ENCODE results near the gene ADRB1. TPM values are rescaled to one million over a fixed set of nuclear protein-coding genes. Genes with fewer than 3 reads are reported as not detected.

ADRB1 gene
- total and polyA plus RNA-seq, 2 of the 4 experiments (the other 2 are of a cell fraction) = not detected

DNA sequence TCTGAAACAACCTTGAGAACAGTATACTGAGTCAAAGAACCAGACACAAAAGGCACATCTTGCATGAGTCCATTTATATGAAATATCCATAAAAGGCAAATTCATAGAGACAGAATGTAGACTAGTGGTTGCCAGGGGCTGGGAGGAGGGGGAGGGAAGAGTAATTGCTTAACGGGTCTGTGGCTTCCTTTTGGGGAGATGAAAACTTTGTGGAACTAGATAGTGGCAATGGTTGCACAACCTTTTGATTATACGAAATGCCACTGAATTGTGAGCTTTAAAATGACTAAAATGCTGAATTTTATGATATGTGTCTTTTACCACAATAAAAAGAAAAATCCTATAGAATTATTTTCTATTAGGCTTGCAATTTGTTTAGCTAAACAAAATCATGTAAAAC, 16.8 kb downstream of the ADRB1 start:
- H3K14ac ChIP-seq (replicated peaks; ENCODE audit: low read depth, low read length) = no peak overlapping the region
- DNase-seq (no peak), ATAC-seq (ENCODE audit: low read depth) (no peak)
- no peak overlapping the region for H3K9ac ChIP-seq (ENCODE audit: low read depth, low read length)
- no peak overlapping the region for H2BK120ac ChIP-seq (ENCODE audit: low read depth, low read length)
- no peak overlapping the region for H3K4me2 ChIP-seq (ENCODE audit: low read depth, low read length)
- no peaks in the 10 kb centered on the region for H3K9me1 ChIP-seq (ENCODE audit: insufficient read depth, low read length)
- no peaks in the 10 kb centered on the region for H3K4me1 ChIP-seq (ENCODE audit: control insufficient read depth, insufficient read depth, low read length)
- H3K23ac ChIP-seq (ENCODE audit: low read depth, low read length) = no peak overlapping the region
- no peaks in the 10 kb centered on the region for H4K20me1 ChIP-seq (ENCODE audit: insufficient read depth, low read length)
- H3K56ac ChIP-seq (ENCODE audit: extremely low read depth, insufficient read depth, low read length) = no peak overlapping the region
- H3K27ac ChIP-seq (ENCODE audit: insufficient read depth, low read length) = no peak overlapping the region
- H3K79me1 ChIP-seq (ENCODE audit: low read depth in 1 of 2, low read length in 2 of 2) = no peaks in the 10 kb centered on the region
- CTCF ChIA-PET = interaction anchor here (1.1 kb wide), 1 partner anchor 8 kb away, joined by 3 read pairs; no protein-coding TSS in a partner anchor
- no peak overlapping the region for H3K18ac ChIP-seq (ENCODE audit: low read depth, low read length)
- no peak overlapping the region for H2BK20ac ChIP-seq (ENCODE audit: low read depth, low read length)
- dilution Hi-C loops (cut with HindIII; ENCODE audit: low sequenced_read_pairs, unreplicated experiment) = no loop called here
- intact Hi-C loops (cut with micrococcal nuclease) = no loop called here
- H4K91ac ChIP-seq (ENCODE audit: insufficient read depth, low read depth, low read length) = no peak overlapping the region
- no TSS peak for BruUV-seq (replicated peaks)
- H2BK15ac ChIP-seq (ENCODE audit: low read depth, low read length) = no peak overlapping the region
- peaks cover 17% of the 10 kb centered on the region for H3K27me3 ChIP-seq (ENCODE audit: control insufficient read depth, insufficient read depth, low read length)
- in situ Hi-C loops (cut with MboI; ENCODE audit: low sequenced_read_pairs) = no loop called here
- no peak overlapping the region for H3K4me3 ChIP-seq (ENCODE audit: insufficient read depth, low read depth, low read length)
- no peak overlapping the region for H2BK5ac ChIP-seq (ENCODE audit: low read depth, low read length, poor library complexity, severe bottlenecking)
- no peak overlapping the region for H4K8ac ChIP-seq (ENCODE audit: low read depth in 2 of 2, low read length in 2 of 2)
- H3K4ac ChIP-seq (ENCODE audit: low read depth, low read length) = no peak overlapping the region
- POLR2A ChIA-PET (ENCODE audit: unreplicated experiment) = no interaction called here
- no peak overlapping the region for H2AFZ ChIP-seq (replicated peaks; ENCODE audit: low read length, poor library complexity)
- H4K5ac ChIP-seq (ENCODE audit: low read depth, low read length) = no peak overlapping the region
- no peaks in the 10 kb centered on the region for H3K36me3 ChIP-seq (ENCODE audit: control insufficient read depth, insufficient read depth, low read length)
- no peak overlapping the region for H2AK5ac ChIP-seq (ENCODE audit: low read depth, low read length)
- WGBS, 2 experiments (ENCODE audit: extremely low coverage in 2 of 2, insufficient read length in 1 of 2) = no CpG with 5 or more reads among the region's 2 CpGs
- H3K9me3 ChIP-seq (ENCODE audit: control insufficient read depth, insufficient read depth, low read length) = no peaks in the 10 kb centered on the region
- TF ChIP-seq POLR2A (IDR thresholded peaks at IDR 0.05; ENCODE audit: low read depth, low read length) = no peak
- no peak for TF ChIP-seq MAZ (IDR thresholded peaks at IDR 0.05; ENCODE audit: borderline replicate concordance, low read depth, low read length)
- TF ChIP-seq MXI1 (IDR thresholded peaks at IDR 0.05; ENCODE audit: borderline replicate concordance, low read depth, low read length) = no peak
- no peak for TF ChIP-seq CHD1 (IDR thresholded peaks at IDR 0.05; ENCODE audit: low read depth, low read length)
- TF ChIP-seq FOS (IDR thresholded peaks at IDR 0.05; ENCODE audit: low read depth, low read length) = no peak
- TF ChIP-seq NFE2L2 (IDR thresholded peaks at IDR 0.05; ENCODE audit: low read depth, low read length) = no peak
- TF ChIP-seq CEBPB (IDR thresholded peaks at IDR 0.05; ENCODE audit: low read depth, low read length) = no peak
- TF ChIP-seq SMC3 (IDR thresholded peaks at IDR 0.05; ENCODE audit: low read depth, low read length) = no peak
- TF ChIP-seq, protein P1, sequence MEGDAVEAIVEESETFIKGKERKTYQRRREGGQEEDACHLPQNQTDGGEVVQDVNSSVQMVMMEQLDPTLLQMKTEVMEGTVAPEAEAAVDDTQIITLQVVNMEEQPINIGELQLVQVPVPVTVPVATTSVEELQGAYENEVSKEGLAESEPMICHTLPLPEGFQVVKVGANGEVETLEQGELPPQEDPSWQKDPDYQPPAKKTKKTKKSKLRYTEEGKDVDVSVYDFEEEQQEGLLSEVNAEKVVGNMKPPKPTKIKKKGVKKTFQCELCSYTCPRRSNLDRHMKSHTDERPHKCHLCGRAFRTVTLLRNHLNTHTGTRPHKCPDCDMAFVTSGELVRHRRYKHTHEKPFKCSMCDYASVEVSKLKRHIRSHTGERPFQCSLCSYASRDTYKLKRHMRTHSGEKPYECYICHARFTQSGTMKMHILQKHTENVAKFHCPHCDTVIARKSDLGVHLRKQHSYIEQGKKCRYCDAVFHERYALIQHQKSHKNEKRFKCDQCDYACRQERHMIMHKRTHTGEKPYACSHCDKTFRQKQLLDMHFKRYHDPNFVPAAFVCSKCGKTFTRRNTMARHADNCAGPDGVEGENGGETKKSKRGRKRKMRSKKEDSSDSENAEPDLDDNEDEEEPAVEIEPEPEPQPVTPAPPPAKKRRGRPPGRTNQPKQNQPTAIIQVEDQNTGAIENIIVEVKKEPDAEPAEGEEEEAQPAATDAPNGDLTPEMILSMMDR (conservative IDR thresholded peaks at IDR 0.05; ENCODE audit: low read depth, low read length) = no peak
- TF ChIP-seq, protein P2, sequence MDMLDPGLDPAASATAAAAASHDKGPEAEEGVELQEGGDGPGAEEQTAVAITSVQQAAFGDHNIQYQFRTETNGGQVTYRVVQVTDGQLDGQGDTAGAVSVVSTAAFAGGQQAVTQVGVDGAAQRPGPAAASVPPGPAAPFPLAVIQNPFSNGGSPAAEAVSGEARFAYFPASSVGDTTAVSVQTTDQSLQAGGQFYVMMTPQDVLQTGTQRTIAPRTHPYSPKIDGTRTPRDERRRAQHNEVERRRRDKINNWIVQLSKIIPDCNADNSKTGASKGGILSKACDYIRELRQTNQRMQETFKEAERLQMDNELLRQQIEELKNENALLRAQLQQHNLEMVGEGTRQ (IDR thresholded peaks at IDR 0.05; ENCODE audit: low read depth, low read length) = no peak
- TF ChIP-seq RCOR1 (IDR thresholded peaks at IDR 0.05; ENCODE audit: insufficient replicate concordance, low read length) = no peak
- no peak for TF ChIP-seq MAFK (IDR thresholded peaks at IDR 0.05; ENCODE audit: low read depth, low read length)
- TF ChIP-seq RFX5 (IDR thresholded peaks at IDR 0.05; ENCODE audit: low read depth, low read length) = no peak
- TF ChIP-seq RAD21 (IDR thresholded peaks at IDR 0.05; ENCODE audit: low read length) = no peak
- TF ChIP-seq, protein P3, sequence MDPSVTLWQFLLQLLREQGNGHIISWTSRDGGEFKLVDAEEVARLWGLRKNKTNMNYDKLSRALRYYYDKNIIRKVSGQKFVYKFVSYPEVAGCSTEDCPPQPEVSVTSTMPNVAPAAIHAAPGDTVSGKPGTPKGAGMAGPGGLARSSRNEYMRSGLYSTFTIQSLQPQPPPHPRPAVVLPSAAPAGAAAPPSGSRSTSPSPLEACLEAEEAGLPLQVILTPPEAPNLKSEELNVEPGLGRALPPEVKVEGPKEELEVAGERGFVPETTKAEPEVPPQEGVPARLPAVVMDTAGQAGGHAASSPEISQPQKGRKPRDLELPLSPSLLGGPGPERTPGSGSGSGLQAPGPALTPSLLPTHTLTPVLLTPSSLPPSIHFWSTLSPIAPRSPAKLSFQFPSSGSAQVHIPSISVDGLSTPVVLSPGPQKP (IDR thresholded peaks at IDR 0.05; ENCODE audit: borderline replicate concordance, low read depth, low read length) = no peak
- no peak for TF ChIP-seq BHLHE40 (IDR thresholded peaks at IDR 0.05; ENCODE audit: low read depth, low read length)
- no peak overlapping the region for H2AK9ac ChIP-seq (replicated peaks; ENCODE audit: low read depth, low read length, poor library complexity)
